HG02943 (cell line): ENCODE measurements around the gene MOCS1.

ENCODE experiments used
- ATAC-seq: cut with Tn5 transposase; IDR thresholded peaks from one replicate; pipeline ENCODE4 v1.9.1; 2021; ENCODE audit warnings: mild to moderate bottlenecking, low read depth, moderate library complexity; ENCODE audit not compliant: unreplicated experiment

The MOCS1 gene

GRCh38 chr6:39905640-39905975 is 28.7 kb downstream of the MOCS1 start:
- ATAC-seq = no peak

- ATAC-seq = no peak
These were observed 29.2 kb downstream of the MOCS1 start for GRCh38 chr6:39904946-39905639.

- no peak for ATAC-seq
These were observed 30.6 kb downstream of the MOCS1 start for GRCh38 chr6:39903656-39904055.

- ATAC-seq = no peak
These were observed 31.3 kb downstream of the MOCS1 start for GRCh38 chr6:39902786-39903465.

- ATAC-seq = no peak
These were observed 32.1 kb downstream of the MOCS1 start for GRCh38 chr6:39902136-39902535.

GRCh38 chr6:39901670-39902069 is 32.6 kb downstream of the MOCS1 start:
- ATAC-seq = no peak

GRCh38 chr6:39901116-39901655 is 33.1 kb downstream of the MOCS1 start:
- no peak for ATAC-seq

- ATAC-seq = no peak
These were observed 34.5 kb downstream of the MOCS1 start for GRCh38 chr6:39899554-39900295.

GRCh38 chr6:39898625-39899024 is 35.6 kb downstream of the MOCS1 start:
- no peak for ATAC-seq

- no peak for ATAC-seq
These were observed 36.6 kb downstream of the MOCS1 start for GRCh38 chr6:39897698-39898097.

- ATAC-seq = no peak
These were observed 37.6 kb downstream of the MOCS1 start for GRCh38 chr6:39896701-39897100.

GRCh38 chr6:39893286-39893685 is 41.0 kb downstream of the MOCS1 start:
- ATAC-seq = no peak

- no peak for ATAC-seq
These were observed 41.7 kb downstream of the MOCS1 start for GRCh38 chr6:39892490-39893129.

- no peak for ATAC-seq
These were observed 42.3 kb downstream of the MOCS1 start for GRCh38 chr6:39891976-39892375.

- ATAC-seq = no peak
These were observed 42.9 kb downstream of the MOCS1 start for GRCh38 chr6:39891353-39891752.

- no peak for ATAC-seq
These were observed 45.0 kb downstream of the MOCS1 start for GRCh38 chr6:39889229-39889628.

GRCh38 chr6:39887692-39888450 is 46.4 kb downstream of the MOCS1 start:
- no peak for ATAC-seq

GRCh38 chr6:39886871-39887270 is 47.4 kb downstream of the MOCS1 start:
- no peak for ATAC-seq

- ATAC-seq = no peak
These were observed 48.6 kb downstream of the MOCS1 start for GRCh38 chr6:39885691-39886090.

- ATAC-seq = no peak
These were observed 49.6 kb downstream of the MOCS1 start for GRCh38 chr6:39884696-39885095.
